Measurements from ENCODE around the gene TMC3.
"Not testable (repeated sequence)": the region's sequence is repeated elsewhere in the genome, so short reads cannot be mapped to it uniquely, and the experiment has no call there.

DNA sequence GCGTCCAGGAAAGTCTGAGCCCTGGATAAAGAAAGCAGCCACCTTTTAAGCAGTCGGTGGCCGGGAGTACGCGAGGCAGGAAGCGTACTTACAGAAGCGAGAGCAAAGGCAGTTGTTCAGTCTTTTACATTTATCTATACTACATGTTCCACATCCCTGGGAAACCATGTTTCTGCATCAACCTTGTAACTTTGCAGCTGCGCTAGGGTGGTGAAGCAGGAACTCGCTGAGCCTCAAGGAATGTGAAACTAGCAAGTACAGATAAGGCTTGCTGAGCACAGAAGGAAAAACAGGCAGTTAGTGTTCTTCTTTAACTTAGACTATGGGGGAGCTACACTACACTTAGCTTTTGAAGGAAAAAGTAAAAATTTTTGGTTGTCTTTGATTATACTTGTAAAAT lies 42.9 kb downstream of the TMC3 start:
- TF ChIP-seq, protein P1, sequence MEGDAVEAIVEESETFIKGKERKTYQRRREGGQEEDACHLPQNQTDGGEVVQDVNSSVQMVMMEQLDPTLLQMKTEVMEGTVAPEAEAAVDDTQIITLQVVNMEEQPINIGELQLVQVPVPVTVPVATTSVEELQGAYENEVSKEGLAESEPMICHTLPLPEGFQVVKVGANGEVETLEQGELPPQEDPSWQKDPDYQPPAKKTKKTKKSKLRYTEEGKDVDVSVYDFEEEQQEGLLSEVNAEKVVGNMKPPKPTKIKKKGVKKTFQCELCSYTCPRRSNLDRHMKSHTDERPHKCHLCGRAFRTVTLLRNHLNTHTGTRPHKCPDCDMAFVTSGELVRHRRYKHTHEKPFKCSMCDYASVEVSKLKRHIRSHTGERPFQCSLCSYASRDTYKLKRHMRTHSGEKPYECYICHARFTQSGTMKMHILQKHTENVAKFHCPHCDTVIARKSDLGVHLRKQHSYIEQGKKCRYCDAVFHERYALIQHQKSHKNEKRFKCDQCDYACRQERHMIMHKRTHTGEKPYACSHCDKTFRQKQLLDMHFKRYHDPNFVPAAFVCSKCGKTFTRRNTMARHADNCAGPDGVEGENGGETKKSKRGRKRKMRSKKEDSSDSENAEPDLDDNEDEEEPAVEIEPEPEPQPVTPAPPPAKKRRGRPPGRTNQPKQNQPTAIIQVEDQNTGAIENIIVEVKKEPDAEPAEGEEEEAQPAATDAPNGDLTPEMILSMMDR (IDR thresholded peaks at IDR 0.05) = not testable (repeated sequence)
- not testable (repeated sequence) for TF ChIP-seq POLR2A, POLR2AphosphoS5 (IDR thresholded peaks at IDR 0.05)

All from stomach (tissue), 4 donors.